NCI-H1417 (cell line): ENCODE data around the gene CPS1.

Experiments used
- DNase-seq, 3 experiments: peaks; one replicate each; lab custom pipeline; 2025; lab: John Stamatoyannopoulos, UW

The CPS1 gene

GRCh38 chr2:210681491-210681890 is 125.1 kb downstream of the CPS1 start:
- peak; percentile 76 to 97 (median 82) for DNase-seq

GRCh38 chr2:210686401-210686800 is 130.0 kb downstream of the CPS1 start:
- DNase-seq = no peak

GRCh38 chr2:210687786-210688470 is 131.5 kb downstream of the CPS1 start:
- DNase-seq = no peak

GRCh38 chr2:210707900-210708299 is 151.5 kb downstream of the CPS1 start:
- DNase-seq = no peak

GRCh38 chr2:210713122-210713521 is 156.7 kb downstream of the CPS1 start:
- no peak for DNase-seq

GRCh38 chr2:210715560-210716082 is 159.2 kb downstream of the CPS1 start:
- no peak for DNase-seq

- DNase-seq = no peak
Observed at GRCh38 chr2:210718503-210718902, 162.1 kb downstream of the CPS1 start.

- no peak for DNase-seq
Observed at GRCh38 chr2:210722092-210722491, 165.7 kb downstream of the CPS1 start.

- no peak for DNase-seq
Observed at GRCh38 chr2:210727549-210727948, 171.2 kb downstream of the CPS1 start.
